Activated naive CD8-positive, alpha-beta T cell treated with anti-CD3 and anti-CD28 coated beads for 36 hours (primary cell): ENCODE data around the gene PMFBP1. TPM values are rescaled to one million over a fixed set of nuclear protein-coding genes. Genes with fewer than 3 reads are reported as not detected.
A peak's percentile ranks its signal among the peaks of the same experiment; 100 is the strongest.

Experiments used
- DNase-seq: peaks from one replicate; pipeline ENCODE4 v3.0.0; 2021
- H3K27ac Mint-ChIP-seq: one replicate; pipeline ENCODE4 v1.8.0; 2022; ENCODE audit warnings: mild to moderate bottlenecking, moderate library complexity, mixed read lengths
- H3K27me3 Mint-ChIP-seq: one replicate; pipeline ENCODE4 v1.8.0; 2022; ENCODE audit warnings: mild to moderate bottlenecking, mixed read lengths
- H3K36me3 Mint-ChIP-seq: one replicate; pipeline ENCODE4 v1.8.0; 2021; ENCODE audit warnings: mild to moderate bottlenecking, mixed read lengths
- H3K4me1 Mint-ChIP-seq: one replicate; pipeline ENCODE4 v1.8.0; 2021; ENCODE audit warnings: mixed read lengths
- H3K4me3 Mint-ChIP-seq: one replicate; pipeline ENCODE4 v1.8.0; 2022; ENCODE audit warnings: mild to moderate bottlenecking, moderate library complexity, mixed read lengths
- H3K9me3 Mint-ChIP-seq: one replicate; pipeline ENCODE4 v1.8.0; 2022; ENCODE audit warnings: mixed read lengths
- total RNA-seq, 2 experiments: library from RNA; stranded (reverse); gene quantifications; one replicate each; pipeline ENCODE4 v1.2.3, GENCODE V29; 2021

The PMFBP1 gene
- total RNA-seq, 2 experiments from 2014 or later = 1.1 to 1.5 TPM

DNA sequence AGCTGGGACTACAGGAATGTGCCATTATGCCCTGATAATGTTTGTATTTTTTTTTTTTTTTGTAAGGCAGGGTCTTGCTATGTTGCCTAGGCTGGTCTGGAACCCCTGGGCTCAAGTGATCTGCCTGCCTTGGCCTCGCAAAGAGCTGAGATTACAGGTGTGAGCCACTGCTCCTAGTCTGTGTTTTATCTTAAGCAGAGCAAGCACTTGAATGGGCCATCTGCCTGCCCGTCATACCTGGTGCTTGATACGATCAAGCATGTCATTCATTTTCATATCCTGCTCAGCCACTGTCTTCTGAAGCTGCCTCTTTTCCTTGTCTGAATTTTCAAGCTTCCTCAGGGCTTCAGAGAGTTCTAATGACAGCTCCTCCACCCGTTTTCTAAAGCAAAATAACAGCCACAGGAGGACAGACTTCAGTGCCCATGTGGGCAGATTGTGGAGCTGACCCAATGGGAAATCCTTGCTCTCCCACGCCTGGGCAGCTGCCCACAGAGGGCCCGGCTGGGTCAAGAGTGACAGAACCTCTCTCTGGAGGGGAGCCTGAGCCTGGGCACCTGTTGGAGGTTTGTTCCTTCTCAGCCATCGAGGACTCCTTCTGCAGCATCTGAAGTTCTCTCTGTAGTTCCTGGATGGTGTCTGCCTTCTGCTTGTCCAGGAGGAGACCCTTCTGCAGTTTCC lies 41.8 kb downstream of the PMFBP1 start:
- no peaks in the 10 kb centered on the region for H3K9me3 Mint-ChIP-seq
- H3K27me3 Mint-ChIP-seq = no peaks in the 10 kb centered on the region
- H3K4me1 Mint-ChIP-seq = no peaks in the 10 kb centered on the region
- peaks cover 2% of the 10 kb centered on the region for H3K36me3 Mint-ChIP-seq
- no peak overlapping the region for H3K4me3 Mint-ChIP-seq
- no peak overlapping the region for H3K27ac Mint-ChIP-seq
- no peak for DNase-seq

DNA sequence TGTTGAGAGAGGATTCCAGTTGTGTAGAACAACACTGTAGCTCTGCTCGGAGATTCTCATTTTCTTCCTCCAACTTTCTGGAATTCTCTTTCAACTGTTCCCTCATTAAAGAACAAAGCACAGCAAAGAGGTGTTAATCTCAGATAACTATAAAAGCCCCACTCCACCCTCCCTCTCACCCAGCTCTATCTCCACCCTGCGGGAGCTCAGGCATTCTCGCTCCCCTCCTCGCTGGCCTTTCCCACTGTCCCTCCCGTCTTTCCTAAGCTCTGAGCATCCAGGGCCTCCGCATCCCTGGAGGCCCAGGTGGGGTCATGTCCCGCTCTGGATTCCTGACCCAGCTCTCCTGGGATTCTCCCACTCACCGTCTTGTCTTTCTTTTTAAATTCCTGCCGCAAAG lies 43.3 kb downstream of the PMFBP1 start:
- no peak for DNase-seq
- no peaks in the 10 kb centered on the region for H3K36me3 Mint-ChIP-seq
- no peaks in the 10 kb centered on the region for H3K27me3 Mint-ChIP-seq

DNA sequence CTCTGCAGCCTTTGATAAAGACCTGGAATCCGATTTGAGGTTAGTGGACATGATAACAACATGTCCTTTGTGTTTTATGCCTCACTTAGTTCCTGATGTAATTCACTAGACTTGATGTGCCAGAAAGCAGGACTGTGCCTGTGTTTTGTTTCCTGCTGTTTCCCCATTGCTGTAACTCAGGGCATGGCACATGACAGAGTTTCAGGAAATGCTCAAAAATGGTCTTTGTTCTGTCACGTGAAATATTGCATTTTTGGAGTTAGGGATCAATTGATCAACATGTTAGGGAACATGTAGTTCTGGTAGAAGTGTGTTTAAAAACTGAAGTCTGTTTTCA lies 45.6 kb downstream of the PMFBP1 start:
- DNase-seq = no peak
- H3K9me3 Mint-ChIP-seq = no peaks in the 10 kb centered on the region
- H3K4me3 Mint-ChIP-seq = no peak overlapping the region

More for the DNA sequence above, 43.3 kb downstream of the PMFBP1 start:
- H3K27ac Mint-ChIP-seq = no peak overlapping the region
- H3K9me3 Mint-ChIP-seq = no peaks in the 10 kb centered on the region
- H3K4me1 Mint-ChIP-seq = no peaks in the 10 kb centered on the region
- no peak overlapping the region for H3K4me3 Mint-ChIP-seq

DNA sequence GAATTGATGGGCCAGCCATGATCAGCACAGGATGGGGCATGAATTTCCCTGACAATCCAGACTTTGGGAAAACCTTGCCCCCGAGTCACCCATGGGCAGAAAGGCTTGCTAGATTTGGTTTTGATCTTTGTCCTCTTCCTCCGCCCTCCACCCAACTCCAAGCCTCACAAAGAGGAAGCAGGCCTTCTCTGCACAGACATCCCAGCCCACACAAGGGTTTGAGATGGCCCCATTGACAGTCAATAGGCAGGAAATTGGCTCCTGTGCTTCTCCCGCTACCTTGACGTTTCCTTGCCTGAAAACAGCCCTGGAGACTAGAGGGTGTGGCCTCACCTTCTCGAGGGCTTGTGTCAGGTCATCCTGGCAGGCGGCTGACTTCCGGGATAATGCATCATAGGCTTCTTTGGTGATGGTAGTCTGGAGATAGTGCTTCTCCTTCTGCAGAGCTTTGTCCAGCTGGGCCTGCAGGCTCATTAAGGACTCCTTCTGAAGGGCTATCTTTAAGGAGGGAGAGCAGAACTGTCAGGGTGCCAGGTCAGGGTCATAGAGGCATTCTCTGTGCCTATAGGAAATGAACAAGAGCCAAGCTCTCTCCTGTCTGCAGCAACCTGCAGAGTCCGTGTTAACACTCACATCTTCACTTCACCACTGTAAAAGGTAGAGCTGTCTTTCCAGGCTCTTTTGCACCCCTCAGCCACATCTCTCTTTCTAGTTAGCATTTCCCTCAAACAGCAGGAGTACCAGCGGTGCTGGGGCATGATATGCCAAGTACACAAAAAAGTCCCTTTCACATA lies 46.1 kb downstream of the PMFBP1 start:
- Mint-ChIP-seq H3K4me1 (no peaks in the 10 kb centered on the region), H3K36me3 (no peaks in the 10 kb centered on the region), H3K4me3 (no peak overlapping the region), H3K27ac (no peak overlapping the region), H3K27me3 (no peaks in the 10 kb centered on the region), H3K9me3 (no peaks in the 10 kb centered on the region)
- DNase-seq = no peak

More for the DNA sequence above, 45.6 kb downstream of the PMFBP1 start:
- Mint-ChIP-seq H3K27me3 (no peaks in the 10 kb centered on the region), H3K27ac (no peak overlapping the region), H3K4me1 (no peaks in the 10 kb centered on the region), H3K36me3 (no peaks in the 10 kb centered on the region)

- H3K36me3 Mint-ChIP-seq = no peaks in the 10 kb centered on the region
- H3K4me1 Mint-ChIP-seq = no peaks in the 10 kb centered on the region
- H3K27ac Mint-ChIP-seq = no peak overlapping the region
- no peak overlapping the region for H3K4me3 Mint-ChIP-seq
- DNase-seq = peak; percentile 58
- H3K9me3 Mint-ChIP-seq = no peaks in the 10 kb centered on the region
- no peaks in the 10 kb centered on the region for H3K27me3 Mint-ChIP-seq
These were observed 47.0 kb downstream of the PMFBP1 start for GRCh38 chr16:72124761-72125634.

DNA sequence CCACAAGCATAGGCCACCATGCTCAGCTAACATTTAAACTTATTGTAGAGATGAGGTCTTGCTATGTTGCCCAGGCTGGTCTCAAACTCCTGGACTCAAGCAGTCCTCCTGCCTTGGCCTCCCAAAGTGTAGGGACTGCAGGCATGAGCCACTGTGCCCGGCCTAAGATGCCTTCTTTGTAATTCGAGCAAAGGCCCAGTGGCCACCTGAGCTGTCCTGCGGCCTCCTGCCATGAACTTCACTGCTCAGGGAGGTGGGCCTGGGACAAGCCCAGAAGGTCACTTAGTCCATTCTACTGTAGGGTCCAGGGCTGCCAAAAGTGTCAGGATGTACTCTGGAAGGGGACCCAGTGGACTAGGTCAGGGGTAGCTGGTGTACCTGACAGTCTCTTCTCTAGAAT lies 47.8 kb downstream of the PMFBP1 start:
- Mint-ChIP-seq H3K27me3 (no peaks in the 10 kb centered on the region), H3K4me1 (no peaks in the 10 kb centered on the region), H3K9me3 (no peaks in the 10 kb centered on the region), H3K4me3 (no peak overlapping the region), H3K36me3 (no peaks in the 10 kb centered on the region), H3K27ac (no peak overlapping the region)
- DNase-seq = no peak

DNA sequence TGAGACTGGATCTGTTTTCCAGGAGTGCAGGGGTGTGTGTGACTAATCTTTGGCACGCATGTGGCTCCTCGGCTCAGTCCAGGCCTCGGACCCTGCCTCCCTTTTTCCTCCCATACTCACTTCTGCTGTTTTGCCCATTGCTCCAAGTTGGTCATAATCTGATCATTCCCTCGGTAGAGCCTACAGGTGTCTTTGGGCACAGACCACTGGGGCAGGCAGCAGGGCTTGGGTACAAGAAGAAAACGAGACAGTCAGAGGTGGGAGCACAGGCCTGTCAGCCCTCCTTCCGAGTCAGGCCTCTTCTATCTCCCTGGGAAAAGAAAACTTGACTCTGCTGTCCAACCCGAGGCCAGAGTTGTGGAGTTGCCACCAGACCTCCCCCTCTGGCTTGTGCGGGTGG lies 48.5 kb downstream of the PMFBP1 start:
- H3K27me3 Mint-ChIP-seq = no peaks in the 10 kb centered on the region
- no peaks in the 10 kb centered on the region for H3K9me3 Mint-ChIP-seq
- no peaks in the 10 kb centered on the region for H3K36me3 Mint-ChIP-seq
- no peak for DNase-seq
- no peak overlapping the region for H3K4me3 Mint-ChIP-seq
- H3K27ac Mint-ChIP-seq = no peak overlapping the region
- H3K4me1 Mint-ChIP-seq = no peaks in the 10 kb centered on the region

GRCh38 chr16:72122916-72123315 lies 49.0 kb downstream of the PMFBP1 start:
- no peaks in the 10 kb centered on the region for H3K36me3 Mint-ChIP-seq
- no peak overlapping the region for H3K4me3 Mint-ChIP-seq
- no peaks in the 10 kb centered on the region for H3K27me3 Mint-ChIP-seq
- H3K9me3 Mint-ChIP-seq = no peaks in the 10 kb centered on the region
- DNase-seq = no peak
- no peaks in the 10 kb centered on the region for H3K4me1 Mint-ChIP-seq
- no peak overlapping the region for H3K27ac Mint-ChIP-seq

DNA sequence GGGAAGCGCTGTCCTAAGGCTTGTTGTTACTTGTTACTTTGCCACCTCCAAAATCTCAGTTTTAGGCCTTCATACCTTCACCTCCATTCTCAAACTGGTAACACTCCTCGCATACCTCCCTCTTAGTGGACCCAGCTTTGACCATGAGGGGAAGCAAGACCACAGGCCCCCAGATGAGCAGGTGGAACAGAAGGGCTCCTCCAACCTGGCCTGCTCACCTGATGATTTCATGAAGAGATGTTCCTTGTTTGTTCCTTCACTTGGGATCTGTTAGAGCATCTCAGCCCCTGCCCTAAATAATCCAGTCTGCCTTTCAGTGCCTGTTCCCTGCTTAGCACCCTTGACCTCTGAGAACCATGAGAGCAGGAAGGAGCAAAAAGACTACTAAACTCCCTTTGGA lies 49.6 kb downstream of the PMFBP1 start:
- no peak for DNase-seq
- Mint-ChIP-seq H3K27ac (no peak overlapping the region), H3K27me3 (no peaks in the 10 kb centered on the region), H3K9me3 (no peaks in the 10 kb centered on the region), H3K4me3 (no peak overlapping the region), H3K4me1 (peaks cover 2% of the 10 kb centered on the region), H3K36me3 (no peaks in the 10 kb centered on the region)

- no peaks in the 10 kb centered on the region for H3K9me3 Mint-ChIP-seq
- no peaks in the 10 kb centered on the region for H3K27me3 Mint-ChIP-seq
- DNase-seq = no peak
- H3K4me3 Mint-ChIP-seq = no peak overlapping the region
- peaks cover 2% of the 10 kb centered on the region for H3K4me1 Mint-ChIP-seq
- no peaks in the 10 kb centered on the region for H3K36me3 Mint-ChIP-seq
- H3K27ac Mint-ChIP-seq = no peak overlapping the region
These were observed 51.9 kb downstream of the PMFBP1 start for GRCh38 chr16:72120026-72120425.

GRCh38 chr16:72113616-72113945 lies 58.4 kb downstream of the PMFBP1 start:
- peaks cover 18% of the 10 kb centered on the region for H3K36me3 Mint-ChIP-seq
- no peak overlapping the region for H3K27ac Mint-ChIP-seq
- no peak for DNase-seq
- no peaks in the 10 kb centered on the region for H3K27me3 Mint-ChIP-seq
- H3K9me3 Mint-ChIP-seq = no peaks in the 10 kb centered on the region
- H3K4me3 Mint-ChIP-seq = no peak overlapping the region
- H3K4me1 Mint-ChIP-seq = peaks cover 2% of the 10 kb centered on the region

DNA sequence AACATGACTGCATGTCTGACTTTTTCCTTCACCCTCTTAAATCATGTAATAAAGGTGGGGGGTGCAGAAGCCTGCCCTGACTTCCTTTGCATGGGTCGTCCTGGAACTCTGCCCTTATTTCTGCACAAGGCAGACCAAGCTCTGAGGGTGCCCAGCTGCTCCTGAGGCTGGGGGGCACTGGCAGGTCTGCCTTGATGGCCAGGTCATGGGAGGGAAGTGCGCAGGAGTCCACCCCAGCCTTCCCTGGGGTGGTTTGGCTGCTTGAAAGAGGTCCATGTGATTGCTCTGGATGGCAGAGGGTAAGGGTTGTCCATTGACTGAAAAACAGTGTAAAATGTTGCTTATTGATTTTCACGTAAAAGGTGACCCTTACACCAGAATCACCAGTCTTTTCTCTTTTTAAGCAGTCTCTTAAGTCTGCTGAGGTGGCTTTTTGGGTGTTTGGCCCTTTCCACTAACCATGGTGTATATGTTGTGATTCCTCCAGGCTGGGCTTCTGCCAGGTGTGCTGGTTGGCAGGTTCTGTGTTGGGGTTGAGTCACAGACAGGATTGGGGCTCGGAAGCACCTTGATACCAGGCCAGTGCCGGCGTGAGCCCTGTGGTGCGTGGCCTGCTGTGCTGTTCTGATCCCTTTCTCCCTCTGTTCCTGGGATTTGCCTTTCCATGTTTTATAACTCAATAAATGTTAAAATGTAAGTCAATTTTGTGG lies 58.9 kb downstream of the PMFBP1 start:
- Mint-ChIP-seq H3K9me3 (no peaks in the 10 kb centered on the region), H3K4me3 (no peak overlapping the region), H3K27ac (no peak overlapping the region), H3K36me3 (peaks cover 19% of the 10 kb centered on the region), H3K4me1 (peaks cover 2% of the 10 kb centered on the region), H3K27me3 (no peaks in the 10 kb centered on the region)
- DNase-seq = no peak

DNA sequence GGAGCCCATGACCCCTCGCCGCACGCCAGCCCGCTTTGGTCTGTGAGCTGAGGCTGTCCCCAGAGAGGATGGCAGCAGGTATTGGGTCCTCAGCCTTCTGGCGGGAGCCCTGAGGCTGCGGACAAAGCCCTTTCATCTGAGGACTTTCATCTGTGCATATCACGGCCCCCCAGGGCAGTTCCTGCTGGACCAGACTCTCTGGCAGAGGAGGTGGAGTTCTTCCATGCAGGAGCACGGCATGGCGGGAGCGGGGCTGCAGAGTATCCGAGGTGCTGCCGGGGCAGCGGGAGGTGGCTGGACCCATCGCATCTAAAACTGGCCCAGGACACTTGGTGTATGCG lies 59.5 kb downstream of the PMFBP1 start:
- H3K36me3 Mint-ChIP-seq = peaks cover 23% of the 10 kb centered on the region
- H3K4me1 Mint-ChIP-seq = no peaks in the 10 kb centered on the region
- H3K27me3 Mint-ChIP-seq = no peaks in the 10 kb centered on the region
- no peak overlapping the region for H3K27ac Mint-ChIP-seq
- DNase-seq = no peak
- H3K4me3 Mint-ChIP-seq = no peak overlapping the region
- H3K9me3 Mint-ChIP-seq = no peaks in the 10 kb centered on the region

- no peaks in the 10 kb centered on the region for H3K4me1 Mint-ChIP-seq
- H3K27ac Mint-ChIP-seq = no peak overlapping the region
- peaks cover 27% of the 10 kb centered on the region for H3K36me3 Mint-ChIP-seq
- DNase-seq = no peak
- no peaks in the 10 kb centered on the region for H3K9me3 Mint-ChIP-seq
- H3K27me3 Mint-ChIP-seq = no peaks in the 10 kb centered on the region
- no peak overlapping the region for H3K4me3 Mint-ChIP-seq
These were observed 60.1 kb downstream of the PMFBP1 start for GRCh38 chr16:72111657-72112451.
